ENCODE measurements around the gene NELFB.

NELFB gene

DNA sequence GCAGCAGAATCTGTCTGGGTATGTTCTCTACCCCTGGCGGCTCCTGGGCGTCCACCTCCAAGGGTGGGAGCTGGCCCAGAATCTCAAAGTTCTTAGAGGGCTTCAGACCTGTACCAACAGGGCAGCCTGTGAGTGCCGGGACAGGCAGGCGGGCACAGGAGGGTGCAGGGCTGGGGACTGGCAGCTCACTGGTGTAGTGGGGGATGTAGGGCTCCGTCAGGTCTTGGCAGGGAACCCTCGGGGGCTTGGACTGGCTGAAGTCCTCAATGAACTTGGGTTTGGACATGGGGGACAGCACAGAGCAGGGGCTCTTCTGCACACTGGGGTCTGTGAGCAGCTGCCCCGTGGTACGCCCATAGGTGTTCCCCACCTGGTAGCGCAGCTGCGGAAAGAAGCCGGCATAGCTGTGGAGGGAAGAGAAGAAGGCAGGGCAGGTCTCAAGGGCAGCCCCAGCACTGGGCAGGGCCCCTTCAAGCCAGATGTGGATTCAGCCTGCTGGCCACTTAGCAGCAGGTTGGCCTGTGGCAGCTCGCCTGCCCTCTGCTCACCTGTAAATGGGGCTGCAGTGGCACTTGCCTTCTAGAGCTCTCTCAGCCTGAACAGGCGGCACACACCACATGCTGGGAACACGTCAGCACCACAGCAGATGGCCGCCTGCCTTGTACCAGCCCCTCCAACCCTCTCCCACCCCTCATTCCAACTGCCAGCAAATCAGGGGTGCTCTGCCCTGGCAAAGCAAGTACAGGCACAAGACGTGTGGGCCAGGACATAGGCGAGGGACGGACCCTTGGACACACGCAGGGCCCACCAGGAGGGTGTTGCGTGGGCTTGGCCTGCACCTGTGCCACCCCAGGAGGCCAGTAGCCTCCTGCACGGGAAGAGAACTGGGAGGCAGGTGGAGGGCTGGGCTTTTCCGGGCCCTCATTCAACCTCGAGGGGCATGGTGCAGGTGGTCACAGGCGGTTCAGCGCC lies 9.4 kb upstream of the NELFB start:
- TF ChIP-seq, protein P1, sequence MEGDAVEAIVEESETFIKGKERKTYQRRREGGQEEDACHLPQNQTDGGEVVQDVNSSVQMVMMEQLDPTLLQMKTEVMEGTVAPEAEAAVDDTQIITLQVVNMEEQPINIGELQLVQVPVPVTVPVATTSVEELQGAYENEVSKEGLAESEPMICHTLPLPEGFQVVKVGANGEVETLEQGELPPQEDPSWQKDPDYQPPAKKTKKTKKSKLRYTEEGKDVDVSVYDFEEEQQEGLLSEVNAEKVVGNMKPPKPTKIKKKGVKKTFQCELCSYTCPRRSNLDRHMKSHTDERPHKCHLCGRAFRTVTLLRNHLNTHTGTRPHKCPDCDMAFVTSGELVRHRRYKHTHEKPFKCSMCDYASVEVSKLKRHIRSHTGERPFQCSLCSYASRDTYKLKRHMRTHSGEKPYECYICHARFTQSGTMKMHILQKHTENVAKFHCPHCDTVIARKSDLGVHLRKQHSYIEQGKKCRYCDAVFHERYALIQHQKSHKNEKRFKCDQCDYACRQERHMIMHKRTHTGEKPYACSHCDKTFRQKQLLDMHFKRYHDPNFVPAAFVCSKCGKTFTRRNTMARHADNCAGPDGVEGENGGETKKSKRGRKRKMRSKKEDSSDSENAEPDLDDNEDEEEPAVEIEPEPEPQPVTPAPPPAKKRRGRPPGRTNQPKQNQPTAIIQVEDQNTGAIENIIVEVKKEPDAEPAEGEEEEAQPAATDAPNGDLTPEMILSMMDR (IDR thresholded peaks at IDR 0.05; ENCODE audit: borderline replicate concordance, control extremely low read depth, extremely low read depth, insufficient read depth, missing control alignments), result no peak
- no peak for DNase-seq (ENCODE audit: low spot score)
- in situ Hi-C loops (cut with MboI; ENCODE audit: low sequenced_read_pairs, unreplicated experiment), result no loop called here

DNA sequence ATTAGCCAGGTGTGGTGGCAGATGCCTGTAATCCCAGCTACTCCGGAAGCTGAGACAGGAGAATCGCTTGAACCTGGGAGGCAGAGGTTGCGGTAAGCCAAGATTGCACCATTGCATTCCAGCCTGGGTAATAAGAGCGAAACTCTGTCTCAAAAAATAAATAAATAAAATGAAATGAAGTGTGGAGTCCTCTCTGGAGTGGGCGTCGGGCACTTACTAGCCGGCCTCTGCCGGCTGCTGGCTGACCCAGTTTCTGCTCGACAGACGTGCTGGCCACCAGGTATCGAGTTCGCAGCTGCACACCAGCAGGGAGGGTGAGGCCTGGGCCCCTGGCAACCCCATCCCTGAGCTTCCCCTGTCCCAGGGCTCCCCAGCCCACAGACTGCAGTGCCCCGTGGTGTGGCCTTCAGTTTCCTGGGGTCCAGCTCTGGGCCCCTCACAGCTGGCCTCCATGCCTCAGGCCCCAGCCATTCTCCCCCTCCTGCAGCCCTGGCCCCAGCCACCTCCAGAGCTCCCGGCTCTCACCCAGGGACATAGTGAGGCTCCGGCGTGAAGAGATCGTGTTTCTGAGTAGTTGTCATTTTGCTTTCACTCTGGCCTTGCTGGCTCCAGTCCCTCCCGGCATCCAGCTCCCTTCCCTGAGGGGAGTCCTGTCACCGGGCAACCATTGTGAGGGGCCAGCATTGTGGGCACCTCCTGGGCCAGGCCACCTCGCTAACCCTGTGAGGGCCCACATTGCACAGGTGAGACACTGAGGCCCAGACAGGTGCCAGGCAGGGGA lies 7.8 kb upstream of the NELFB start:
- no peak for DNase-seq (ENCODE audit: low spot score)
- in situ Hi-C loops (cut with MboI; ENCODE audit: low sequenced_read_pairs, unreplicated experiment), result no loop called here
- TF ChIP-seq, protein P1 (IDR thresholded peaks at IDR 0.05; ENCODE audit: borderline replicate concordance, control extremely low read depth, extremely low read depth, insufficient read depth, missing control alignments), result no peak

DNA sequence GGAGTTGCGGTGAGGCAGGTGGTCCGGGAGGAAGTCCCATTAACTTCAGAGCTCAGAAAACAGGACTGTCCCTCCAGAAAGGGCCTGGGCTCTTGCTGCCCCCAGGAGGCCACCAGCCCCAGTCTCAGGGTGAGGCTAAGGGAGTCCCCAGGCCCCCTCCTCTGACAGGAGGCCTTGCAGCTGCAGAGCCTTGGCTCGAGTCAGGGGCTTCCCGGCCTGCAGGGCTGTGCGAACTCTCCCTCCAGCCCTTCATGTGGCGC lies 7.3 kb upstream of the NELFB start:
- in situ Hi-C loops (cut with MboI; ENCODE audit: low sequenced_read_pairs, unreplicated experiment), result no loop called here
- DNase-seq (ENCODE audit: low spot score), result no peak
- TF ChIP-seq, protein P1 (IDR thresholded peaks at IDR 0.05; ENCODE audit: borderline replicate concordance, control extremely low read depth, extremely low read depth, insufficient read depth, missing control alignments), result no peak

DNA sequence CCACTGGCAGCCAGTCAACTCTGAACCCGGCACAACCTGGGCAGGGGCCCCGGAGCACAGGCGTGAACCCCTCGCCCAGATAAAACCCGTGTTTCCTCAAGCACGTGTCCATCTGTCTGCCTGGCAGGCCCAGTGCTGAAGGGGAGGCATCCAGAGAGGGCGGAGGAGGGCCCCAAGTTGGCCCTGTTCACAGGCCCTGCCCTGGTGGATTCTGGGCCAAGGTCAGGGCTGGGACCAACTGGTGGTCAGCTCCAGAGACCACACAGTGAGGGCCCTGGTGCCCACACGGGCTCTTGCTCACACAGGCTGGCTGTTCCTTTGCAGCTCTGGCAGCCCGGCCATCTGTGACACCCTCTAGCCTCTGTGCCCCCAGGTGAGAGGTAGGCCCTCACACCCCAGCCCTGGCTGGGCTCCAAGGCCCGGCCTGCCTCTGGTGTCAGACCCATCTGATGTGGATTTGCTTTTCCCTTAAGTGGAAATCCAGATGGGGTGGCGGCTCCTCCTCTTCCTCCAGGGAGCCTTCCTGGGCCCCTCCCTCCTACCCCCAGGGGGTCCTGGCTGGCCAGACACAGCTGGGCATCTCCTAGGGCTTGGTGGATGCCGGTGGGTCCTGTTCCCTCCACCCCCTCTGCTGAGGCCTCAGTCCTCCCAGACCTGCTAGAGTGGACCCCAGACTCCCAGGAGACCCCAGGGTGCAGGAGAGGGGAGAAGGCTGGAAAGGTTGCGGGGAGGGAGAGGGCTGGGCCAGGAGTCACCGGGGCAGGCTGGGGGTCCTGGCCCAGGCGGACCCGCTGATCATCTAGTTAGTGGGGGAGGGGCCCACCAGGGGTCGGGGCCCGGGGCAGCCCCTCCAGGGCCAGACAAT lies 4.6 kb upstream of the NELFB start:
- in situ Hi-C loops (cut with MboI; ENCODE audit: low sequenced_read_pairs, unreplicated experiment), result no loop called here
- DNase-seq (ENCODE audit: low spot score), result no peak
- TF ChIP-seq, protein P1 (IDR thresholded peaks at IDR 0.05; ENCODE audit: borderline replicate concordance, control extremely low read depth, extremely low read depth, insufficient read depth, missing control alignments), result no peak

DNA sequence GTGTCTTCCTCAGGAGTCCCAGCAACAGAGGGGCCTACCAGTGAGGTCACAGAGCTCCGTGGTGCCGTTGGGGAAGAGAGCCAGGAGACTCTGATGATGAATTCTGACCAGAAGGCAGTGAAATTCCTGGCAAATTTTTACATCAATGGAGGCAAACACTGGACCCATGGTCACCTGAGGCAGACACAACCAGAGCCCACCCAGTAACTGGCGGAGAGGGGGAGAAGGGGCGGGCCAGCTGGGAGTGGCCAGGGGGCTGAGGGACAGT lies 4.0 kb upstream of the NELFB start, which contains the start of gene STPG3:
TSS of gene STPG3 (plus strand) at position 93 of the 268 bp plus-strand sequence. CDS start at position 94, 1 bp downstream.
- TF ChIP-seq, protein P1 (IDR thresholded peaks at IDR 0.05; ENCODE audit: borderline replicate concordance, control extremely low read depth, extremely low read depth, insufficient read depth, missing control alignments), result no peak
- no peak for DNase-seq (ENCODE audit: low spot score)
- in situ Hi-C loops (cut with MboI; ENCODE audit: low sequenced_read_pairs, unreplicated experiment), result no loop called here

Data from GM13976 (cell line).